Activated naive CD4-positive, alpha-beta T cell (primary cell): Measurements from ENCODE around the gene ISM1.
"Not testable (repeated sequence)": the region's sequence is repeated elsewhere in the genome, so short reads cannot be mapped to it uniquely, and the experiment has no call there.

ENCODE experiments used
- DNase-seq, 4 experiments: peaks; one replicate each; lab custom pipeline; 2025; lab: John Stamatoyannopoulos, UW

The ISM1 gene

DNA sequence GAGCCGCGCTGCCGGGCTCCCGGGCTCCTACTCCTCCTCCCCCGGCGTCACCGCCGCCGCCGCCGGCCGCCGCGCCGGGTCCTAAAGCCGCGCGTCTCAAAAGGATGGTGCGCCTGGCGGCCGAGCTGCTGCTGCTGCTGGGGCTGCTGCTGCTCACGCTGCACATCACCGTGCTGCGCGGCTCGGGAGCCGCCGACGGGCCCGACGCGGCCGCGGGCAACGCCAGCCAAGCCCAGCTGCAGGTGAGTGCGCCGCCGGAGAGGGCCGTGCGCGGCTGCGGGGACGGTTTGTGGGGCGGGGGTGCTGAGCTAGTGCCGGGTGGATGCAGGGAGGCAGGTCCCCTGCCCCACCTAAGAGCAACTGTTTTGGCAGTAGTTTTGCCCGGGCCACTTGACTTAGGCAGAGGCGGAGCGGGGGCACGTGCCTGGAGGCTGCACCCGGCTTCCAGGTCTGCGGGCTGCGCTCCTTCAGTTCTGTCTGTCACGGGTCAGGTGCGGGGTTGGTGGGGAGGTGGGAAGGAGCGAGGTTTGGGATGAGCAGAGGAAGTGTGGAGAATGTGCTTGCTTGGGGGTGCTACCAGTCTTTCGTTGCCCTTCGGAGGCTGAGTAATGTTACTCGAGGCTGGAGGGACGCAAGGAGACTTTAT lies 722 bp downstream of the ISM1 start:
- peak; percentile 13 to 44 (median 39) for DNase-seq

DNA sequence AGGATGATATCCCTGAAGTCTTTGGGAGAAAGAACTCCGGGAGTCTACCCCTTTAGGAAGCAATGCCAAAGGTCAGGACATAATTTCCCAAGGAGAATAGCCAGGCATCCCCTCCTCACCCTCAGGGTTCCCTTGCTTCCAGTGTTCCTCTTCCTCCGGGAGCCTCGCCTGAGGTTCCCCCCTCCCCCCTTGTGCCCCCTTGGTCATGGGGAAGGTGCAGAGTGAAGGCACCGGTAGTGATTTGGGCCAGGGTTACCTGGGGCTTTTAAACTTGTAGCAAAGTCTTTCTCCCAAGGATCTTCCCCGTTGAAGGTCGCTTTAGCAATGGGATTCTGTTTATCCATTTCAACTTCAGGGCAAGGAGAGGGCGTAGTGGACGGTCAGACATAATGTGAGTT lies 1.2 kb downstream of the ISM1 start:
- DNase-seq = no peak

DNA sequence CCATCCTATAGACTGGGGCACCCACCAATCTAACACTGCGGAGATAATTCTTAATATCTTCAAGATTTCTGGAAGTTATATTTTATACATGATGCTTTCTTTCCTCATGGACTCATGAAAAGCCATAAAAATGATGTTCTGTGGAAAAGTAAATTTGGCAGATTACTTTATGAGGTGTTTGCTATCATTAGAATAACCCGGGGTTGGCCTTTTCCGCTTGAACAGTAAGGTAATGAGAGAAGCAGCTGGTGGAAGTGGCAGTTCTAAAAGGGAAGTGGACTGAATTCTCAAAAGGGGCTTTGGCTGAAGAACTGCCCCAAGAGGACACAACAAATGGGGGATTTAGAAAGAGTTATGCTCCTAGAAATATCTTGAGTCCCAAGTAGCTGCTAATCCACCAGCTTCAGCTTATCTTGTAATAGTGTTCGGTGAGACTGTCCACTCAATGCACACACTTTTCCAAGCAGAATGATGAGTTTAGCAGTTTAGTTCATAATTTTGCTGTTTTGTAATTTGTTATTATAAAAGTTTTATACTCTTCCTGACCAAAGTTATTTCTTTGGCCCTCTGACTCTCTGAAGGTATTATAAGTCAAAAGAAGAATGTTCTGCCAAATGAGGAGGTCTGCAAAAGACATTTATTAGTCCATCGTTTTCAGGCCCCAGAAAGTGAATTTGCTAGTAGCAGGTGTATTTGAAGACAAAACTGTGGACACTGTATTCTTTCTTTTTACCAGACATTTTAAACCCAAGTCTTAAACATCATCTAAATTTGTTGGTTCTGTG lies 2.9 kb downstream of the ISM1 start:
- DNase-seq = no peak

DNA sequence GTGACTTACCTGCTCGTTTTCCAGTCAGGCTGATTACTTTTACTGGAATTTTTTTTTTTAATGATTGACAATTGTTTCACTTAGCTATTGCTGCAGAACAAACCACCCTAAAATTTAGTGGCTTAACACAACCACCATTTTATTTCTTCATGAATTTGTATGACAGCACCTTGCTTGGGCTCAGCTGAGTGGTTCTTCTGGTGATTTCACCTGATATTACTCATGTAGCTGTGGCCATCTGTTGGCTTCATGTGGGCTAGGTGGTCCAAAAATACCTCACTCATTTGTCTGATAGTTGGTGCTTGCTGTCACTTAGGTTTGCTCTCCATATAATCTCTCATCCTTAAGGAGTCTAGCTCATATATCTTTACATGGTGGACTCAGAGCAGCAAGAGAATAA lies 5.3 kb downstream of the ISM1 start:
- no peak for DNase-seq

DNA sequence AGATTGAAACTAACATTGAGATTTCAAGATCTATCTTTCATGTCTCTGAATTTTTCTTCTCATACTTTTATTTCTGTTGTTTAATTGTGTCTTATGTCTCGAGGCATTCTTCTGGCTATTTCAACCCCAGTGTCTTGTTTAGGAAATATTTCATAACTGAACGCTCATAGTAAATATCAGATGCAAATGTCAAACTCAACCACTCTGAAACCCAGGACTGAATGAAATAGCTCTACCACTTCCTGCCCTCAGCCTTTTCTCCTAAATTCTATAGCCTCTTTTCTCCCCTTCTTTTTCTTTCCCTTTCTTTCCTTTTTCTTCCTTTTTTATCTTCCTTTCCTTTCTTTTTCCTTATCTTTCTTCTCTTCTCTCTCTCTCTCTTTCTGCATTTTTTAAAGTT lies 7.7 kb downstream of the ISM1 start:
- no peak for DNase-seq

DNA sequence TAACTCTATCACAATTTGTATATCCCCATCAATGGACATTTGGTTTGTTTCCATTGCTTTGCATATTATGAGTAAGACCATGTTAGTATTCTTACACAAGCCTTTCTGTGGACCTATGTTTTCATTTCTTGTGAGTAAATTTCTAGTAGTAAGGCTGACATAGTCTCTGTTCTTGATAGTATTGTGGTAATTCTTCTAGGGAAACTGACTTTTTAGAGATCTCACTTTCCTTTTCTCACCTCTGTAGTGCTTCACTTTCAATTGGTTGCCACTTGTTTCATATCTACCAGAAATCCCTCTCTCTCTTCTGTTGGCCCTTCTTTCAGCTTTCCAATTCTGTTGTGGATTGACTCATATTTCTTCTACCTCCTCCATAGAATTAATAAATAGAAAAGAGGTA lies 8.5 kb downstream of the ISM1 start:
- DNase-seq = no peak

DNA sequence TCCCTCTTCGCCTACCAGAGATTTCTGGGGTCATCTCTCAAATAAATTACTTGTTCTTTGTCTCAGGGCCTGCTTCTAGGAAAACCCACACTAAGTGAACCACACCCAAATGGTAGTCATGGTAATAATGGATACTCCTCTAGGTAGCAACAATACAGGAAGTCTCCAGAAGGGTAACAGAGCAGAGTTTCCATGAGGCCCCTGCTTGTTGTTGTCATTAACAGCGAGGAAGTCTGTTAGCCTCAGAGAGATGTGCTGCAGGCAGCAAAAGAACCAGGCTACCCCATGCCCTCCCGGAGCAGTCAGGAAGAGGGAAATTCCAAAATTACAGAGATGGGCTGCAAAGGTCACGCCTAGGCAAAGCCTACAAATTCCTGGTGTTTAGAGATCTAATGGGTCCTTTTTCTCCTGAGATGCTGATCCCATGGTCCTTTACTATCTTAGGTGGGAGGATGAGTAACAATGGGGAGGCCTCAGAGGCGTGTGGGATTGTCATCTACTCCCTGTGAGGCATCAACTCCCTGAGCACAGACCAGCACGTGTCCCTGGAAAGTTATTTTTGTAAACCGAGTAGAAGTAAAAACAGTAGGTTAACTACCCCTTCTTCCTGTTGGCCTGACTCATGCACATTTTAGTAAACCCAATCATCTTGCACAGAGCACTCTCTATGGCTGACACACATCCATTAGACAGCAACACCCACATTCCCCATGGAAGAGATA lies 10.1 kb downstream of the ISM1 start:
- peak in 2 of 4 experiments; percentile 7 to 15 for DNase-seq

DNA sequence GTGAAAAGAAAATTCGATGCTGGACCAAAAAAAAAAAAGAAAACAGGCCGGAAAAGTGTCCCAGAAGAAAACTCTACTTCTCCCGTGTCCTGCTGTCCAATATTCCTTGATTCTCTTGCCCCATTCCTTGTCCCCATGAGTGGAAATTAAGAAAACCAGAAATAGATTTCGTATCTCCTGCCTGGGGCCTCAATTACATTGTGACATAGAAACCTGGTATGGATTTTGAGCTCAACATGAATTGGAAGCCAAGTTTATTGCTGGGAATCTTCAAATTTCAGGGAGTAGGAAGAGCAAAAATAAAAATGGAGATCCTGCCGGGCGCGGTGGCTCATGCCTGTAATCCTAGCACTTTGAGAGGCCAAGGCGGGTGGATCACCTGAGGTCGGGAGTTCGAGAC lies 11.9 kb downstream of the ISM1 start:
- DNase-seq = no peak

DNA sequence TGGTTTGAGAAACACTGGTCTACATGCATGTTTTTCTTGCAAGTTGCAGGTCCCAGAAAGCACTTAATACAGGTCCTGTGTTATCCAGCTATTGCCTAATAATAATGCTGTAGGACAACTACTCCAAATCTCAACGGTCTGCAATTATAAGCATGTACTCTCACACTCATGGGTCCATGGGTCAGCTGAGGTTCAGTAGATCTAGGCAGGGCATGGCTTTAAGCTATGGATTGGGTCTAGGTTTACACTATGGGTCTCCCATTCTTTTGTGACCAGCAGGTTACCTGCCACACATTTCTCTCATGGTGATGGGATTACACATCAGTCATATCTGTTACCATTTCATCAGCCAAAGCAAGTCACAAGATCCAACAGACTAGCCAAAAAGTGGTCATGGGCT lies 13.9 kb downstream of the ISM1 start:
- DNase-seq = no peak

DNA sequence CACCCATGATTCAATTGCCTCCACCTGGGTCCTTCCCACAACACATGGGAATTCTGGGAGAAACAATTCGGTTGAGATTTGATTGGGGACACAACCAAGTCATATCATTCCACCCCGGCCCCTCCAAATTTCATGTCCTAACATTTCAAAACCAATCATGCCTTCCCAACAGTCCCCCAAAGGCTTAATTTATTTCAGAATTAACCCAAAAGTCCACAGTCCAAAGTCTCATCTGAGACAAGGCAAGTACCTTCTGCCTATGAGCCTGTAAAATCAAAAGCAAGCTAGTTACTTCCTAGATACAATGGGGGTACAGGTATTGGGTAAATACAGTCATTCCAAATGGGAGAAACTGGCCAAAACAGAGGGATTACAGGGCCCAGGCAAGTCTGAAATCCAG lies 15.3 kb downstream of the ISM1 start:
- DNase-seq = not testable (repeated sequence)

DNA sequence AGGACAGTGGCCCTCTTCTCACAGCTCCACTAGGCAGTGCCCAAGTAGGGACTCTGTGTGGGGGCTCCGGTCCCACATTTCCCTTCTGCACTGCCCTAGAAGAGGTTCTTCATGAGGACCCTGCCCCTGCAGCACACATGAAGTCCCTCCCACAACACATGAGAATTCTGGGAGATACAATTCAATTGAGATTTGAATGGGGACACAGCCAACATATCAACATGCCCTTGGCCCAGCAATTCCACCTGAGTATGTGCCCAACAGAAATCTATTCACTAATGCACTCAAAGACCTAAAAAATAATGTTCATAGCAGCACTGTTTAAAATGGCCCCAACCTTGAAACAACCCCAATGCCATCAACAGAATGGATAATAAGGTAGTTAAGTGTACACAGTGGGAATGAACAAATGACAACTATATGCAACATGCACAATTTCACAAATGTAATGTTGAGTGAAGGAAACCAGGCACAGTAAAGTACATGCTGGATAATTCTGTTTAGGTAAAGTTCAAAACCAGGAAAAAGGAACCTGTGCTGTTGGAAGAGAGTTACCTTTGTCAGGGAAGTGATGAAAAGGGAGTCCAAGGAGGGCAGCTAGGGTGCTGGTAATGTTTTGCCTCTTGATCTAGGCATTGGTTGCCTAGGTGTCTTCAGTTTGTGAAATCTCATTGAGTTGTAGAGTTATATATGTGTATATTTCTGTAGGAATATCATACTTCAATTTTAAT lies 16.1 kb downstream of the ISM1 start:
- DNase-seq = no peak

DNA sequence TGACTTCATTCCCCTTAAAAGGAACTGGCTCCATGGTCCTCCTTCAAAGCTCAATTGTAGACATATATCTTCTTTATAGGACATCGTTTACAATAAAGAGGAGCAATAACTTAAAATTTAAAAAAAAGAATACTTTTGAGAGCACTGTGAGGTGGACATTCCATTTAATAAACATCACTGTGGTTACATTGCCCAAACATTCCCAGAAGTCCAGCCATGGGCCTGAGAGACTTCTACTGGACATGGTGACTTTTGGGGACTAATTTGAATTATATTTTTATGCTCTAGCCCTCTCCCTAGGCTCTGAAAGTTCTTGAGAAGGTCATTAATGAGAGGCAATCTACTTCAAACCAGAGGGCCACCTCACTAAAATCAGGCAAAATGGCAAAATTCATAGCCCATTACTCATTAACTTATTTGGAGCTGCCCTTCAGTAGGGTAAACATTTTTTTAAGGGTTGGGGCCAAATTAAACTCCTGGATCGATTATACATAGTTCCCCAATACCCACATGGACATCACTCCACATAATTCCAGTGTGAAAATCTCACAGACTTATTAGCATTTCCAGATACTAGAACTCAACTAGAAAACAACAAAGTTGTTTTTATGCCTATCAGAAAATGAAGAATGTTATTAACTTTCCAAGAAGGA lies 17.1 kb downstream of the ISM1 start:
- DNase-seq = no peak

DNA sequence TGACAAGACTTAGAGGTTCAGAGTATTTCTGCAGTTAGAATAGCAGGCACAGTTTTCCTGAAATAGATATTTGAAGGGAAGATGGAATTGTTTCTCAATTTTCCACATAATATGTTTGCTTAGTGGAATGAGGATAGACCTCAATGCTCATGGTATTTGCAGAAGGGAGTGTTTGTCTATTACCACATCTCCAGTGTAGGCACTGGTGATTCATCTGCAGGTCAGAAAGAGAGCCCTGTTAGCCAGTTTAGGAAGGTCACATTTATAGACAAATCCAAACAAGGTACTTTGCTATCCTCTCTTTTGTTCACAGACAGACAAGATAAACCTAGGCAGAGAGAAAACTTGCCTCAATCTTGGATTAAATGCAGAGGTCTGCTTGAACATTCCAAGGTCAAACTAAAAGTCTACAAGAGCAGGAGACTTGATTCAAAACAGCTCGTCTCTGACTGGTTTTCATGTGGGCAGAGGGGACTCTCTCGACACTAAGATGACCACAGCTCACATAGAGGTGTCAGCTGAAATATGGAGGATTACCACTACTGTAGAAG lies 22.8 kb downstream of the ISM1 start:
- no peak for DNase-seq

DNA sequence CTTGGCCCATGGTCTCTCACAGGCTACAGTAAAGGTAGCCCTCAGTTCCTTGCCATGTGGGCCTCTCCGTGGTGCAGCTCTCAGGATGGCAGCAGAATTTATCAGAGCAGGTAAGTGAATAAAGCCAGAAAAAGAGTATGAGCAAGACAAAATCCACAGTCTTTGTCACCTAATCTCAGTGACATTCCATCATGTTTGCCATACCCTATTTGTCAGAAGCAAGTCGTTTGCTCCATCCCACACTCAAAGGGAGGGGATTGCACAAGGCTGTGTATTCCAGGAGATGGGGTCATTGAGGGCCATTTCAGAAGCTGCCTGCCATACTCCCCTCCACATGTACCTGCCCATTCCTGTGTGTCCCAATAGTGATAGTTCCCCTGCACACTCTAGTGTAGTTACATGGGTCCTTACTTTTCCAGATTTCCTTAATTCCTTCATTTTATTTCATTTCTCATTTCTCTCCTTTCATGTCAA lies 24.2 kb downstream of the ISM1 start:
- DNase-seq = no peak

DNA sequence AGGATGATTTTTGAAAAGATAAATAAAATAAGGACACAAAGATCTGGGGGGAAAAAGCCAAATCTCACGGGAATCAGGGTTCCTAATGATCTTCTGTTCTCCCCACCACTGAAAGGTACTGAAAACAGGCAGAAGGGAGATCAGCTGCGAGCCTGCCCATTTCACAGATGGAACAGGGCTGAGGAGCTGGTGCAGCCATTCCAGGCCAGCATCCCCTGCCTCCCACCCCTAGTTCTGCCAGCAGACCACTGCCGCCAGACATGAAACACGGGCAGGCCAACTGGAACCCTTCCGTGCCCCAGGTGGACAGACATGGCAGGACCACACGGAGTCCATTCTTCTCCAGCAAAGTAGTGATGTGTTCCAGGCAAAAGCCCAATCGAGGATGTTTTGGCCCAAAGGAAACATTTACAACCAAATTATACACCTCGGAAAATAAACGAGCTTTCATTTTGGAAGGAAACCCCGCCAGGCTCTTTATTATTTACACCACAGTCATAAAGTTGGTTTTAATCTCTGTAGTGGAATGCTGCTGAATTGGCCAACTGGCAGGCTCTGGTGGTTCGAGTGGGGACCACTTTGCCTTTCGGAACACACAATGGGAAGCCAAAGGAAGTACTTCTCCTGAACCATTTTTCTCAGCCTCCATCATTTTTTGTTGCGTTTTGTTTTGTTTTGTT lies 28.2 kb downstream of the ISM1 start:
- DNase-seq = no peak

DNA sequence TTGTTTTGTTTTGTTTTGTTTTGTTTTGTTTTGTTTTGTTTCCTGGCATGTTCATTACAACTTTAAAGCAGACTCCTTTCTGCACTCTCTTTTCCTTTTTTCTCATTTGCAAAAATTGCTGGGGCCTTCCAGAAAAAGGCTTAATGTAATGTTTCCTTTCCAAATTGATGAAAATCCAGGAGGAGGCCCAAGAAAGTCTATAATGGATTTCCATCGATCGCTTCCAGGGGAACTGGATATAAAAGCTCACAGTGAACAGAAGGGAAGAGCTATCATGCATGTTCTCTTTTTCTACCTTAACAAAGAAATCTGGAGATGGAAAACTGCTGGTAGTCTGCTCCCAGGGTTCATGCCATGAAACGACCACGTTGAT lies 28.7 kb downstream of the ISM1 start:
- DNase-seq = no peak

DNA sequence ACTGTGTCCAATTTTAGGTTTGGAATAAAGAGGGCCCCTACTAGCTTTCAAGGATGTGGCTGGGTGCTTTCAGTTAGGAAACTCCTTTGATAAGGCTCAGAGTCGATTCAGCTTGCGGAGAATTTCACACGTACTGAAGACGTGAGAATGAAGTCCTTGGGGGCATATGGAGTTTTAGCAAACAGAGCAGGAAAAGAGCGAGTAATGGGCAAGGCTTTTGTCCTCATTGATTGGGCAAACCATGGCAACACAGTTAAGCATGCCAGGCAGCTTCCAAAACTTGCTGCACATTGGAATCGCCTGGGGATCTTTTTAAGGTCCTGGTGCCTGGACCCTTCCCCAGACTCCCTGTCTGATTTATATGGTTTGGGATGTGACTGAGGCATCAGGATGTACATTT lies 29.2 kb downstream of the ISM1 start:
- no peak for DNase-seq

DNA sequence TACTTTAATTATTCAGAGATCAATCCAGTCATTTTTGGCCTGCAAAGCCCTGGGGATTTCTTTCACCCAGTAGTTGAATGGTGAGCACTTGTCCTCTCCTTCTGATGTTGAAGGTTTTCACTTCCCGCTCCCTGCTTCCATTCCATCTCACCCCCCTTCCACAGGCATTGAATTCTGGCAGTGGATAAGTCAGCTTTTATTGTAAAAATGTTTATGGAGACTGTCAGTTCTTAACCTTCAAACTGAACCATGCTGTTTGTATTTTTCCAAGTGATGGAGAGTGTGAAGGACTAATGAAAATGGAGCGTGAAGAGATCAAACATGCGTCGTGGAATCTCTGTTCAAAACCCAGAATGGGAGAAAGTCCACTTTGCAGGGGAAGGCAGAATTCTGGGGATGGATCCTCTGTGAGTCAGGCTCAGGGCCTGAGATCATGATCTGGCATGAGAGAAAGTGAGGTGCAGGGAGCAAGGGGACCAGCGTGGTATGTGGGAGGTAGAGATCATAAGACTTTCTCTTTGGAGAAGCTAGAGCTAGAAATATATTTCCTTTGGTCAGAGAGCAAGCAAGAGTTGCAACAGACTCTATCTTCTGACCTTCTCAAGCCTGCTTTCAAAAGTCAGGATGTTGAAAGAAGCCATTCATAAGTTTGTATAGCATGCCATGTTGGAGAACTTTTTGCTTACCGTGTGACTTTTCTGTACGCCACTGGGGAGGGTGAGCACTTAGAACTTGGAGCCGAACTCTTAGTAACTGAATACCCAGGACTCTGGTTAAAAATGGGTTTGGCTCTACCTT lies 30.2 kb downstream of the ISM1 start:
- no peak for DNase-seq

DNA sequence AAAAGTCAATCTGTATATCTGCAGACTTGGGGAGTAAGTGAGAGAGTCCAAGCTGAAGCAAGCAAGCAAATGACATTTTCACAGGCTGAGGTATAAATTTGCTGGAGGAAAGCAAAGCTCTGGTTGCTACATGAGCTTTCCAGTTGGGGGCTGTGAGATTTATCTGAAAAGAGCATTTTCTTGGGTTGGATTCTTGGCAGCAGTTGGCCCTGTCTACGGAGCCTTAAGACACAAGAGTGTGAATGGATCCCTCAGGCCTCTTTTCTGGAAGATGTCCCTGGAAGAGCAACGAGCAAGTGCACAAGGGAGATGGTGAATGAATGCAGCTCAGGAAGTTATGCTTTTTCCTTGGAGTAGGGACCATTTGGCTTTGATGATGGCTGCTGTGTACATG lies 30.8 kb downstream of the ISM1 start:
- no peak for DNase-seq

DNA sequence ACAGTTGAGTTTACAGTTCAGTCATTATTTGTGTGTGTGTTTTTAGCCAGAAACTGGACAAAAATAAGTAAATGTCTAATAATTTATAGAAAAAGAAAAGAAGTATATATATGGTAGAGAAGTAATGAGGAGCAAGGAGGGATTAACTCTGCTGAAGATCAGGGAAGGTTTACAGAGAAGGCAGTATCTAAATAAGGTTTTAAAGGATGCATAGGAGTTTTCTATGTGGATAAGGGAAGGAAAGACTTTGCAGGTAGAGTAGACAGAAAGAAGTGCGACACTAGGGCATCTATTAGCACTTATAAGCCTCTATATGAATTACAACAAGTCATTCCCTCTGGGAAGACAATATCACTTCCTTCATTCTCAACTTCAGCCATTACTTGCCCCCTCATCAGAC lies 34.3 kb downstream of the ISM1 start:
- DNase-seq = no peak
